ENCODE results near the gene NCAPD2. TPM values are rescaled to one million over a fixed set of nuclear protein-coding genes. Genes with fewer than 3 reads are reported as not detected.
"Not testable (repeated sequence)": the region's sequence is repeated elsewhere in the genome, so short reads cannot be mapped to it uniquely, and the experiment has no call there.

The NCAPD2 gene
- total and polyA plus RNA-seq, 2 donors (not counting 3 experiments of a cell fraction or from before 2014, with no cell fraction given) = 41.8 to 90.1 TPM

GRCh38 chr12:6497291-6497690, 3.4 kb downstream of the NCAPD2 start:
- intact Hi-C loops (cut with micrococcal nuclease); H4K20me1 ChIP-seq (replicated peaks; ENCODE audit: control insufficient read depth, extremely low read depth, insufficient read depth, low read length); H3K9ac ChIP-seq (replicated peaks; ENCODE audit: extremely low read depth, insufficient read depth, low read length); H3K4me3 ChIP-seq (replicated peaks in 1 of 3; ENCODE audit: insufficient read depth in 1 of 3, low read depth in 1 of 3, low read length in 3 of 3); dilution Hi-C loops (cut with MboI; ENCODE audit: extremely low pct_ligation_motif_present, low sequenced_read_pairs); H3K27ac ChIP-seq (ENCODE audit: insufficient read depth, low read depth, low read length); H2AFZ ChIP-seq (ENCODE audit: low read depth, low read length); H3K9me3 ChIP-seq (replicated peaks; ENCODE audit: control insufficient read depth, insufficient read depth, low read length); H3K36me3 ChIP-seq (ENCODE audit: control insufficient read depth in 2 of 2, extremely low read depth in 1 of 2, insufficient read depth in 2 of 2, low read length in 2 of 2); H3K27me3 ChIP-seq (ENCODE audit: control insufficient read depth in 2 of 2, insufficient read depth in 2 of 2, low read length in 2 of 2); DNase-seq (ENCODE audit: low read depth, low spot score); FAIRE-seq; BruUV-seq (replicated peaks); H3K4me2 ChIP-seq (ENCODE audit: insufficient read depth, low read length); H3K9me1 ChIP-seq (replicated peaks; ENCODE audit: control insufficient read depth, extremely low read depth, insufficient read depth, low read length): not testable (repeated sequence)
- peaks cover 52% of the 10 kb centered on the region for H3K79me2 ChIP-seq (ENCODE audit: control insufficient read depth, insufficient read depth, low read length)
- peaks cover 17% of the 10 kb centered on the region for H3K4me1 ChIP-seq (ENCODE audit: control insufficient read depth, extremely low read depth, insufficient read depth, low read length)
- ChIA-PET POLR2A (interaction anchor here (0.9 to 1.6 kb wide), 2 partner anchors 27 to 37 kb away, joined by 3 to 6 read pairs; partner anchors contain the start of genes GAPDH and VAMP1), CTCF (interaction anchor here (1.0 to 1.1 kb wide), 2 partner anchors 14 to 40 kb away, joined by 3 to 6 read pairs; no protein-coding TSS in a partner anchor)

GRCh38 chr12:6500466-6500865, 6.6 kb downstream of the NCAPD2 start:
- no TSS peak for BruUV-seq (replicated peaks)
- Histone ChIP-seq H3K27ac (ENCODE audit: insufficient read depth, low read depth, low read length) (no peak overlapping the region), H3K36me3 (ENCODE audit: control insufficient read depth in 2 of 2, extremely low read depth in 1 of 2, insufficient read depth in 2 of 2, low read length in 2 of 2) (peaks cover 2 to 3% of the 10 kb centered on the region in 2 experiments), H3K4me1 (ENCODE audit: control insufficient read depth, extremely low read depth, insufficient read depth, low read length) (peaks cover 2% of the 10 kb centered on the region), H3K4me2 (ENCODE audit: insufficient read depth, low read length) (no peak overlapping the region), H3K9ac (replicated peaks; ENCODE audit: extremely low read depth, insufficient read depth, low read length) (no peak overlapping the region), H3K27me3 (ENCODE audit: control insufficient read depth in 2 of 2, insufficient read depth in 2 of 2, low read length in 2 of 2) (no peaks in the 10 kb centered on the region), H2AFZ (ENCODE audit: low read depth, low read length) (no peak overlapping the region), H4K20me1 (replicated peaks; ENCODE audit: control insufficient read depth, extremely low read depth, insufficient read depth, low read length) (no peaks in the 10 kb centered on the region), H3K9me3 (replicated peaks; ENCODE audit: control insufficient read depth, insufficient read depth, low read length) (no peaks in the 10 kb centered on the region), H3K79me2 (ENCODE audit: control insufficient read depth, insufficient read depth, low read length) (peaks cover 52% of the 10 kb centered on the region), H3K9me1 (replicated peaks; ENCODE audit: control insufficient read depth, extremely low read depth, insufficient read depth, low read length) (no peaks in the 10 kb centered on the region), H3K4me3 (replicated peaks in 1 of 3; ENCODE audit: insufficient read depth in 1 of 3, low read depth in 1 of 3, low read length in 3 of 3) (no peak overlapping the region)
- ChIA-PET POLR2A (interaction anchor here (0.7 to 1.1 kb wide), 2 partner anchors 19 to 30 kb away, joined by 3 read pairs; partner anchors contain the start of gene VAMP1), CTCF (interaction anchor here (0.9 to 1.3 kb wide), 4 partner anchors 10 to 35 kb away, joined by 3 to 4 read pairs (median 3); no protein-coding TSS in a partner anchor)
- intact Hi-C loops (cut with micrococcal nuclease) (no loop called here), dilution Hi-C loops (cut with MboI; ENCODE audit: extremely low pct_ligation_motif_present, low sequenced_read_pairs) (no loop called here)
- FAIRE-seq (no peak), DNase-seq (ENCODE audit: low read depth, low spot score) (no peak)
- no peak for TF ChIP-seq GATA2 (IDR thresholded peaks at IDR 0.05; ENCODE audit: insufficient read depth, insufficient read length, low read depth, low read length)
- no peak for TF ChIP-seq POLR2AphosphoS5 (IDR thresholded peaks at IDR 0.05; ENCODE audit: insufficient read depth, low read depth, low read length)
- TF ChIP-seq MYC (IDR thresholded peaks at IDR 0.05; ENCODE audit: low read depth, low read length) = no peak
- TF ChIP-seq POLR2A (IDR thresholded peaks at IDR 0.05; ENCODE audit: low read depth, low read length) = no peak
- TF ChIP-seq EZH2 (IDR thresholded peaks at IDR 0.05; ENCODE audit: borderline replicate concordance, low read depth, low read length, severe bottlenecking) = no peak
- TF ChIP-seq JUN (IDR thresholded peaks at IDR 0.05; ENCODE audit: borderline replicate concordance, insufficient read depth, insufficient read length, low read depth) = no peak
- no peak for TF ChIP-seq FOS (IDR thresholded peaks at IDR 0.05; ENCODE audit: borderline replicate concordance, insufficient read depth, low read length)
- no peak for TF ChIP-seq CTCF (IDR thresholded peaks at IDR 0.05; ENCODE audit: extremely low read depth in 1 of 2, insufficient read depth in 1 of 2, low read depth in 1 of 2, low read length in 2 of 2)
- TF ChIP-seq MAX (IDR thresholded peaks at IDR 0.05; ENCODE audit: insufficient read depth, insufficient read length) = no peak

All from endothelial cell of umbilical vein (primary cell).